LNCaP clone FGC (cell line): Measurements from ENCODE around the gene NDUFB10.
A peak's percentile ranks its signal among the peaks of the same experiment; 100 is the strongest.

Source experiments
- DNase-seq: peaks from one replicate; pipeline ENCODE4 v3.0.0-alpha.2; 2011; ENCODE audit warnings: low read depth
- H3K4me3 ChIP-seq: 2 replicates; pipeline ENCODE4 v1.5.1; 2011; ENCODE audit warnings: mild to moderate bottlenecking, low read depth, low read length, control low read depth
- TF ChIP-seq, protein P1 (sequence below): IDR thresholded peaks from 2 replicates; pipeline ENCODE4 v1.5.1; 2012; ENCODE audit warnings: mild to moderate bottlenecking; ENCODE audit not compliant: control insufficient read depth, insufficient read depth; ENCODE audit errors: extremely low read depth

NDUFB10 gene

DNA sequence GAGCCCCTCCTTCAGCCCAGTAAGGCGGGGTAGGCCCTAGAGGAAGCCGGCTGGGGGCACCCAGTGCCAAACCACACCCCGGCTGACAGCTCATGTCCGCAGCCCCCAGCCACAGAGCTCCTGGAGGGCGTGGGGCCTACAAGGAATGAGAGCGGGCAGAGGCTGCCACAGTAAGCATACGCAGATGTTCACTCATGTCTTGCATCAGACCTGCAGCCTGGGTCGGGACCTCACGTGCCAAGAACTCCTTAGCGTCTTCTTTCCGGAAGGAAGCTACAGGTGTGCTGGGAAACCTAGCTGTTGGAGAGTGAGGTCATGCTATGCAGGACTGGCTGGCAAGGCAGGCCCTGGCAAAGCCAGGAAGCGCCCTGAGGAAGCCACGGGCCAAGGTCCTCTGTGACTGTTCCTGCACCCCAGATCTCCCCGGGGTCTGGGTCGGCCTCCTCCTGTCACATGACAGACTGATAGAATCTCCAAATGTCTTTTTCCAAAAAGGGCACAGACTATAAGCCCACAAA lies 48.7 kb downstream of the NDUFB10 start:
- peak overlapping the region; percentile 80 for H3K4me3 ChIP-seq
- peak; percentile 94 for DNase-seq
- TF ChIP-seq, protein P1, sequence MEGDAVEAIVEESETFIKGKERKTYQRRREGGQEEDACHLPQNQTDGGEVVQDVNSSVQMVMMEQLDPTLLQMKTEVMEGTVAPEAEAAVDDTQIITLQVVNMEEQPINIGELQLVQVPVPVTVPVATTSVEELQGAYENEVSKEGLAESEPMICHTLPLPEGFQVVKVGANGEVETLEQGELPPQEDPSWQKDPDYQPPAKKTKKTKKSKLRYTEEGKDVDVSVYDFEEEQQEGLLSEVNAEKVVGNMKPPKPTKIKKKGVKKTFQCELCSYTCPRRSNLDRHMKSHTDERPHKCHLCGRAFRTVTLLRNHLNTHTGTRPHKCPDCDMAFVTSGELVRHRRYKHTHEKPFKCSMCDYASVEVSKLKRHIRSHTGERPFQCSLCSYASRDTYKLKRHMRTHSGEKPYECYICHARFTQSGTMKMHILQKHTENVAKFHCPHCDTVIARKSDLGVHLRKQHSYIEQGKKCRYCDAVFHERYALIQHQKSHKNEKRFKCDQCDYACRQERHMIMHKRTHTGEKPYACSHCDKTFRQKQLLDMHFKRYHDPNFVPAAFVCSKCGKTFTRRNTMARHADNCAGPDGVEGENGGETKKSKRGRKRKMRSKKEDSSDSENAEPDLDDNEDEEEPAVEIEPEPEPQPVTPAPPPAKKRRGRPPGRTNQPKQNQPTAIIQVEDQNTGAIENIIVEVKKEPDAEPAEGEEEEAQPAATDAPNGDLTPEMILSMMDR, result no peak

DNA sequence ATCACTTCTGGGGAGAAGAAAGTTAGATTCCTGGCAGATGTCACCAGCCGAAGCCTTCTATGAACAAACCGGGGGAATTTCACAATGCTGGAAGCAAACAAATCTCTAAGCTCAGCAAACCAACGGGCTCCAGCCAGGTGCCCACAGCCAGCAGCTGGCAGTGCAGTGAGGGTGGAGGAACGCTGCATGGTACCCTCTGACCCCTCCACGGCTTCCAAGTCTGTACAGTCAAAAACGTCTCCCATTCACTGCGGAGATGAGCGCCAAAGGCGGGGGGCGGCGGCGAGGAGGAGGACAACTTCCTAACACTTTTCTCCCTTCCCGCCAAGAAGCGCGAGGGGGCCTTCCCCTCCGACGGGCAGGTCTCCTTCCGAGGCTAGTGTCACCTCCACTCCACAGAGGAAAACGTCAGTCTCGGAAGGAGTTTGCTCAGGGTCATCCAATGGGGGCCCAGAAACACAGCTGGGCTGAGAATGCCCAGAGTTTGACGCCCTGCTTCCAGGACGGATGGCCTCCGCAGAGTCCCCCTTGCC lies 49.4 kb downstream of the NDUFB10 start:
- no peak for DNase-seq
- TF ChIP-seq, protein P1, result no peak
- H3K4me3 ChIP-seq, result peak overlapping the region; percentile 80

DNA sequence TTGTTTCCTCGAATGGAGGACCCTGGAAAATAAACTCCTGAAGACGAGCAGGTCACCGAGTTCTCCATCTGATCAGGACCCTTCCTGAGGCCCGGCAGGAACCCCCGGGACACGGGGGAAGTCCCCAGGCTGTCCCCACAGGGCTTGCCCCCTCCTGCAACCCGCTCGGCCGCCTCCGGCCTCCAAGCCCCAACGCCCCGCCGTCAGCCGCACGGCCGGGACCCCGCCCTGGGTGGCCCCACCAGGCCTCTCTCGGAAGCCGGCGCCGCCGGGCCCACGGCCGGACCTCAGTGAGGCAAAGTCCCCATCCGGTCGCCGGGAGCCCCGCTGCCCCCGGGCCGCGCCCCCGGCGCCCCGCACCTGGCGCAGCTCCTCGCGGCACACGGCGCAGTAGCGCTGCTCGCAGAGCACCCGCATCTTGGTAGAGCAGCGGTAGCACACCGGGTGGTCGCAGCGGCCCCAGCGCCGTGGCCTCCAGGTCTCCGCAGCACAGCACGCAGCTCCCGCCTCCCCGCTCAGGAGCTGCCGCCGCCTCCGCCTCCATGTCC lies 49.9 kb downstream of the NDUFB10 start:
- no peak for DNase-seq
- TF ChIP-seq, protein P1, result no peak
- H3K4me3 ChIP-seq, result peak overlapping the region; percentile 80

DNA sequence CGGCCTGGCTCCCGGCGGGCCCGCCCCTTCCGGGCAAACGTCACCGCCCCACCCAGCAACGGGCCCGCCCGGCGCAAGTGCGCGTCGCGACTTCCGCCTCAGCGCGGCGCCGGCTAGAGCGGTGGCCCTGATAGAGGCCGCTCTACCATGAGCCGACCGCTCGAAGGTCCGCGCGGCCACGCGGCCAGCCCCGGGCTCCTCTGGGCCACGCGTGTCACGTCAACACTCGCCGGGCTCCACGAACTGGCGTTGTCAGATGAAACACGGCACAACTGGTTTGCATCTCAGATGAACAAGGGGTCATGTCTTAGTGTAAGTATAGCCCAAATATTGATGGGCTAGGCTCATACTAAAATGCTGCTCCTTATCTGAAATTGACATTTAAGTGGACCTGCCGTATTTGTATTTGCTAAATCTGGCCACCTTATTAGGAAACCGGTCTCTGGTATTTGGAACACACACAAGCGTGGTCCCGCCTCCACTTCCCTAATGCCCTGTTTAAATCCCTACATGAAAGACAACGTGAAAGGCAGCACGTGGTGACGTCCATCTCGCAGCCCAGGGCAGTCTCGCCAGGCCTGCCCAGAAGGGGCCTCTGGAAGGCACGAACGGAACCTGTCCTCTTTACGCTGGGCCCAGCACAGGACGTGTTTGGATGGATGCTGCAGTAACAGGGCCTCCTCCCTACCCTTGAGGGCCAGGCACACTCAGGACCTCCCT lies 50.6 kb downstream of the NDUFB10 start, which contains the start of gene ZNF598:
Gene ZNF598 (minus strand): TSS at position 31 of the 720 bp plus-strand sequence.
- TF ChIP-seq, protein P1, result no peak
- no peak for DNase-seq
- H3K4me3 ChIP-seq, result peak within 1 kb of the TSS; percentile 90
